ENCODE results near the gene MROH7.

The MROH7 gene

DNA sequence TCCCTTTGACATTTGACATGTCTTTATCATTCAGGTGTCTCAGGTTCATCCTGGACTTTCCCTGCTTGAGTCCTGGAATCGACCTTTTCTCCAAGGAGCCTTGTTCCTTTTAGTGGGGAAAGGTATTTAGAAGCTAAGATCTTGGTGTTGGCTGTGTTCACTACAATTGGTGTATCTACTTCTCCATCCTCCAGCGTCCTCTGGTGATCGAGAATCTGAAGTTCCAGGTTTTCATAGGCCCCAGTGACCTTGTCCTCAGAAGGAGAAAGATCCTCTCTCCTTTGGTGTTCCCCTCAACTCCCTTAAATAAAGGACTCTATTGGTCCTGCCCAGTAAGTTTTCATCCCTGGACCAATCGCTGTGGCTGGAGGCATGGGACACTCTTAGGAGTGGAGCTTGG, 22.1 kb downstream of the MROH7 start:
- Histone ChIP-seq H3K27me3 (ENCODE audit: insufficient read depth, low read length) (no peaks in the 10 kb centered on the region), H3K14ac (ENCODE audit: low read length) (no peak overlapping the region), H2AK5ac (ENCODE audit: low read length) (no peak overlapping the region), H2BK5ac (ENCODE audit: low read depth, low read length, poor library complexity) (no peak overlapping the region), H3K27ac (ENCODE audit: low read depth, low read length) (no peak overlapping the region), H2AFZ (ENCODE audit: insufficient read depth, low read length, poor library complexity) (no peak overlapping the region), H4K8ac (ENCODE audit: low read depth, low read length) (no peak overlapping the region), H4K12ac (ENCODE audit: low read depth, low read length) (no peak overlapping the region), H3K79me1 (ENCODE audit: low read length) (no peaks in the 10 kb centered on the region), H3K4me2 (ENCODE audit: low read length) (no peak overlapping the region), H3K79me2 (ENCODE audit: control insufficient read depth, insufficient read depth, low read length, poor library complexity) (no peaks in the 10 kb centered on the region), H3K4ac (ENCODE audit: low read depth, low read length) (no peak overlapping the region), H3K4me3 (ENCODE audit: low read depth, low read length) (no peak overlapping the region), H3K4me1 (ENCODE audit: control insufficient read depth in 1 of 2, insufficient read depth in 2 of 2, low read length in 2 of 2) (no peaks in the 10 kb centered on the region), H3K9me3 (ENCODE audit: insufficient read depth, low read depth, low read length) (peaks cover 4% of the 10 kb centered on the region), H3K18ac (ENCODE audit: low read length) (no peak overlapping the region), H3K36me3 (ENCODE audit: control insufficient read depth in 1 of 2, insufficient read depth in 2 of 2, low read length in 2 of 2) (no peaks in the 10 kb centered on the region), H2BK12ac (ENCODE audit: low read length) (no peak overlapping the region), H2BK120ac (ENCODE audit: insufficient read depth, low read length, poor library complexity) (no peak overlapping the region), H3K23ac (ENCODE audit: low read length) (no peak overlapping the region), H4K91ac (ENCODE audit: low read depth, low read length) (no peak overlapping the region), H3K9ac (ENCODE audit: low read length) (no peak overlapping the region)
- no CpG with 5 or more reads among the region's 4 CpGs for WGBS (ENCODE audit: extremely low coverage, insufficient coverage, insufficient read length)
- no peak for DNase-seq

DNA sequence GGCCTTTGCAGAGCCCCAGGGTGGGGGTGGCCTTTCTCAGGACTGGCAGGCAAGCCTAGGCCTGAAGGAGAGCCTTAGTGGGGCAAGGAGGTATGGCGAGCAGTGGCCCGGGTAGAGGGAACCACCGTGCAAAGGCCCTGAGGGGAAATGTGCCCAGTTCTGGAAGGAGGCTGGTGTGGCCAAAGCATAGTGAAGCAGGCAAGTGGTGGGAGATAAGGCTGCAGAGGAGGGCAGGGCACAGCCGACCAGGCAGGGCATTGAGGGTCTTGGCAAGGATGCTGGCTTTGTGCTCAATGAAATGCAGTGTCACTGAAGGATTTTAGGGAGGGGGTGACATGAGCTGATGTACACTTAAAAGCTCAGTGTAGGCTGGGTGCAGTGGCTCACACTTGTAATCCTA, 22.8 kb downstream of the MROH7 start:
- Histone ChIP-seq H4K91ac (ENCODE audit: low read depth, low read length) (no peak overlapping the region), H3K9me3 (ENCODE audit: insufficient read depth, low read depth, low read length) (peaks cover 4% of the 10 kb centered on the region), H2AK5ac (ENCODE audit: low read length) (no peak overlapping the region), H3K18ac (ENCODE audit: low read length) (no peak overlapping the region), H2BK5ac (ENCODE audit: low read depth, low read length, poor library complexity) (no peak overlapping the region), H3K27ac (ENCODE audit: low read depth, low read length) (no peak overlapping the region), H4K8ac (ENCODE audit: low read depth, low read length) (no peak overlapping the region), H2BK12ac (ENCODE audit: low read length) (no peak overlapping the region), H3K14ac (ENCODE audit: low read length) (no peak overlapping the region), H3K27me3 (ENCODE audit: insufficient read depth, low read length) (no peaks in the 10 kb centered on the region), H3K4me3 (ENCODE audit: low read depth, low read length) (no peak overlapping the region), H2BK120ac (ENCODE audit: insufficient read depth, low read length, poor library complexity) (no peak overlapping the region), H3K36me3 (ENCODE audit: control insufficient read depth in 1 of 2, insufficient read depth in 2 of 2, low read length in 2 of 2) (no peaks in the 10 kb centered on the region), H3K4ac (ENCODE audit: low read depth, low read length) (no peak overlapping the region), H3K79me2 (ENCODE audit: control insufficient read depth, insufficient read depth, low read length, poor library complexity) (no peaks in the 10 kb centered on the region), H3K79me1 (ENCODE audit: low read length) (no peaks in the 10 kb centered on the region), H3K23ac (ENCODE audit: low read length) (no peak overlapping the region), H3K4me1 (ENCODE audit: control insufficient read depth in 1 of 2, insufficient read depth in 2 of 2, low read length in 2 of 2) (no peaks in the 10 kb centered on the region), H3K9ac (ENCODE audit: low read length) (no peak overlapping the region), H3K4me2 (ENCODE audit: low read length) (no peak overlapping the region), H4K12ac (ENCODE audit: low read depth, low read length) (no peak overlapping the region), H2AFZ (ENCODE audit: insufficient read depth, low read length, poor library complexity) (no peak overlapping the region)
- DNase-seq, result no peak
- no CpG with 5 or more reads among the region's 4 CpGs for WGBS (ENCODE audit: extremely low coverage, insufficient coverage, insufficient read length)

- Histone ChIP-seq H3K36me3 (ENCODE audit: control insufficient read depth in 1 of 2, insufficient read depth in 2 of 2, low read length in 2 of 2) (no peaks in the 10 kb centered on the region), H3K79me1 (ENCODE audit: low read length) (no peaks in the 10 kb centered on the region), H2BK120ac (ENCODE audit: insufficient read depth, low read length, poor library complexity) (no peak overlapping the region), H3K27me3 (ENCODE audit: insufficient read depth, low read length) (no peaks in the 10 kb centered on the region), H2BK5ac (ENCODE audit: low read depth, low read length, poor library complexity) (no peak overlapping the region), H3K4me3 (ENCODE audit: low read depth, low read length) (no peak overlapping the region), H3K4ac (ENCODE audit: low read depth, low read length) (no peak overlapping the region), H3K9me3 (ENCODE audit: insufficient read depth, low read depth, low read length) (peaks cover 4% of the 10 kb centered on the region), H4K91ac (ENCODE audit: low read depth, low read length) (no peak overlapping the region), H4K8ac (ENCODE audit: low read depth, low read length) (no peak overlapping the region), H2BK12ac (ENCODE audit: low read length) (no peak overlapping the region), H3K18ac (ENCODE audit: low read length) (no peak overlapping the region), H3K4me2 (ENCODE audit: low read length) (no peak overlapping the region), H2AFZ (ENCODE audit: insufficient read depth, low read length, poor library complexity) (no peak overlapping the region), H2AK5ac (ENCODE audit: low read length) (no peak overlapping the region), H3K79me2 (ENCODE audit: control insufficient read depth, insufficient read depth, low read length, poor library complexity) (no peaks in the 10 kb centered on the region), H3K9ac (ENCODE audit: low read length) (no peak overlapping the region), H3K4me1 (ENCODE audit: control insufficient read depth in 1 of 2, insufficient read depth in 2 of 2, low read length in 2 of 2) (no peaks in the 10 kb centered on the region), H3K23ac (ENCODE audit: low read length) (no peak overlapping the region), H3K14ac (ENCODE audit: low read length) (no peak overlapping the region), H3K27ac (ENCODE audit: low read depth, low read length) (no peak overlapping the region), H4K12ac (ENCODE audit: low read depth, low read length) (no peak overlapping the region)
- WGBS (ENCODE audit: extremely low coverage, insufficient coverage, insufficient read length), result no CpG with 5 or more reads among the region's 5 CpGs
- no peak for DNase-seq
Measured at GRCh38 chr1:54665852-54666251, 24.3 kb downstream of the MROH7 start.

GRCh38 chr1:54666333-54666732, 24.7 kb downstream of the MROH7 start:
- Histone ChIP-seq H3K18ac (ENCODE audit: low read length) (no peak overlapping the region), H2BK120ac (ENCODE audit: insufficient read depth, low read length, poor library complexity) (no peak overlapping the region), H3K14ac (ENCODE audit: low read length) (no peak overlapping the region), H4K91ac (ENCODE audit: low read depth, low read length) (no peak overlapping the region), H3K27me3 (ENCODE audit: insufficient read depth, low read length) (no peaks in the 10 kb centered on the region), H3K4me1 (ENCODE audit: control insufficient read depth in 1 of 2, insufficient read depth in 2 of 2, low read length in 2 of 2) (no peaks in the 10 kb centered on the region), H2AK5ac (ENCODE audit: low read length) (no peak overlapping the region), H3K4me2 (ENCODE audit: low read length) (no peak overlapping the region), H4K8ac (ENCODE audit: low read depth, low read length) (no peak overlapping the region), H3K4ac (ENCODE audit: low read depth, low read length) (no peak overlapping the region), H3K27ac (ENCODE audit: low read depth, low read length) (no peak overlapping the region), H3K9ac (ENCODE audit: low read length) (no peak overlapping the region), H2BK12ac (ENCODE audit: low read length) (no peak overlapping the region), H3K4me3 (ENCODE audit: low read depth, low read length) (no peak overlapping the region), H3K9me3 (ENCODE audit: insufficient read depth, low read depth, low read length) (peaks cover 4% of the 10 kb centered on the region), H3K79me1 (ENCODE audit: low read length) (no peaks in the 10 kb centered on the region), H2BK5ac (ENCODE audit: low read depth, low read length, poor library complexity) (no peak overlapping the region), H3K23ac (ENCODE audit: low read length) (no peak overlapping the region), H3K79me2 (ENCODE audit: control insufficient read depth, insufficient read depth, low read length, poor library complexity) (no peaks in the 10 kb centered on the region), H2AFZ (ENCODE audit: insufficient read depth, low read length, poor library complexity) (no peak overlapping the region), H4K12ac (ENCODE audit: low read depth, low read length) (no peak overlapping the region), H3K36me3 (ENCODE audit: control insufficient read depth in 1 of 2, insufficient read depth in 2 of 2, low read length in 2 of 2) (no peaks in the 10 kb centered on the region)
- peak in 1 of 2 donors; percentile 23 for DNase-seq
- WGBS (ENCODE audit: extremely low coverage, insufficient coverage, insufficient read length), result no CpG with 5 or more reads among the region's 6 CpGs

All from trophoblast cell (in vitro differentiated cells and primary cell).